ENCODE measurements around the gene PRX. TPM values are rescaled to one million over a fixed set of nuclear protein-coding genes. Genes with fewer than 3 reads are reported as not detected.

The PRX gene
- total and polyA plus RNA-seq, 2 of the 13 experiments (the other 11 are each of a cell fraction or from before 2014, with no cell fraction given): 0.66 TPM

- TF ChIP-seq ATF7 (IDR thresholded peaks at IDR 0.05) (no peak), ATF7 (CRISPR knock-in tag; IDR thresholded peaks at IDR 0.05) (0 out of 2 replicates have a peak, but pooled peaks have one; percentile 33), FOXM1 (CRISPR knock-in tag; IDR thresholded peaks at IDR 0.05) (no peak), ZNF720 (CRISPR knock-in tag; IDR thresholded peaks at IDR 0.05) (no peak), PBX2 (CRISPR knock-in tag; IDR thresholded peaks at IDR 0.05) (no peak), RFXANK (CRISPR knock-in tag; IDR thresholded peaks at IDR 0.05) (no peak), ZNF253 (CRISPR knock-in tag; IDR thresholded peaks at IDR 0.05; ENCODE audit: borderline replicate concordance) (no peak), ZNF577 (CRISPR knock-in tag; IDR thresholded peaks at IDR 0.05; ENCODE audit: borderline replicate concordance, low read depth) (no peak), HDAC1 (CRISPR knock-in tag; IDR thresholded peaks at IDR 0.05) (peak; percentile 82), HBP1 (CRISPR knock-in tag; IDR thresholded peaks at IDR 0.05; ENCODE audit: low read depth) (peak; percentile 96), ZBTB7B (CRISPR knock-in tag; IDR thresholded peaks at IDR 0.05) (0 out of 2 replicates have a peak, but pooled peaks have one; percentile 46), ZSCAN12 (CRISPR knock-in tag; IDR thresholded peaks at IDR 0.05) (no peak), THAP9 (CRISPR knock-in tag; IDR thresholded peaks at IDR 0.05; ENCODE audit: borderline replicate concordance) (peak; percentile 82; the same call in 1 of the 2 replicates), NPAS2 (CRISPR knock-in tag; IDR thresholded peaks at IDR 0.05; ENCODE audit: borderline replicate concordance) (no peak), ZNF460 (CRISPR knock-in tag; IDR thresholded peaks at IDR 0.05; ENCODE audit: borderline replicate concordance) (no peak; the same call in 1 of the 2 replicates), ZNF777 (CRISPR knock-in tag; IDR thresholded peaks at IDR 0.05) (no peak; the same call in 1 of the 2 replicates), KLF13 (CRISPR knock-in tag; IDR thresholded peaks at IDR 0.05) (no peak), KAT8 (CRISPR knock-in tag; IDR thresholded peaks at IDR 0.05) (peak; percentile 98), ATF5 (CRISPR knock-in tag; IDR thresholded peaks at IDR 0.05; ENCODE audit: low read depth) (no peak), NFIB (CRISPR knock-in tag; IDR thresholded peaks at IDR 0.05; ENCODE audit: borderline replicate concordance) (no peak), DNMT3B (CRISPR knock-in tag; conservative IDR thresholded peaks at IDR 0.05) (no peak), ZNF790 (CRISPR knock-in tag; IDR thresholded peaks at IDR 0.05; ENCODE audit: borderline replicate concordance) (no peak), ZSCAN21 (CRISPR knock-in tag; IDR thresholded peaks at IDR 0.05; ENCODE audit: borderline replicate concordance) (peak; percentile 55; the same call in 1 of the 2 replicates), MZF1 (CRISPR knock-in tag; IDR thresholded peaks at IDR 0.05; ENCODE audit: borderline replicate concordance) (no peak), ZNF224 (CRISPR knock-in tag; IDR thresholded peaks at IDR 0.05) (no peak)
Observed at GRCh38 chr19:40348125-40348913, 64.9 kb downstream of the PRX start, which contains the start of the genes C19orf47 and PLD3 (continued).

Data from HepG2 (cell line).